ENCODE data around the gene MYRF.
A peak's percentile ranks its signal among the peaks of the same experiment; 100 is the strongest.

The MYRF gene

GRCh38 chr11:61764606-61765260, 12.3 kb downstream of the MYRF start:
- DNase-seq (ENCODE audit: insufficient read length) (no peak), FAIRE-seq (no peak)
- no peak for TF ChIP-seq POLR2AphosphoS5 (IDR thresholded peaks at IDR 0.05; ENCODE audit: low read depth, low read length)
- no peak for TF ChIP-seq TAF1 (IDR thresholded peaks at IDR 0.05; ENCODE audit: borderline replicate concordance, low read depth, low read length)
- no peak for TF ChIP-seq POLR2A (IDR thresholded peaks at IDR 0.05; ENCODE audit: low read depth, low read length)

GRCh38 chr11:61765550-61766253, 13.3 kb downstream of the MYRF start:
- no peak for DNase-seq (ENCODE audit: insufficient read length)
- FAIRE-seq = no peak
- TF ChIP-seq TAF1 (IDR thresholded peaks at IDR 0.05; ENCODE audit: borderline replicate concordance, low read depth, low read length) (no peak), POLR2A (IDR thresholded peaks at IDR 0.05; ENCODE audit: low read depth, low read length) (no peak), POLR2AphosphoS5 (IDR thresholded peaks at IDR 0.05; ENCODE audit: low read depth, low read length) (no peak)

- no peak for DNase-seq (ENCODE audit: insufficient read length)
- no peak for FAIRE-seq
These were observed 14.0 kb downstream of the MYRF start for GRCh38 chr11:61766353-61766841.

GRCh38 chr11:61768376-61769076, 16.1 kb downstream of the MYRF start:
- DNase-seq (ENCODE audit: insufficient read length) (no peak), FAIRE-seq (peak; percentile 53)
- TF ChIP-seq POLR2A (IDR thresholded peaks at IDR 0.05; ENCODE audit: low read depth, low read length) (no peak), TAF1 (IDR thresholded peaks at IDR 0.05; ENCODE audit: borderline replicate concordance, low read depth, low read length) (no peak), POLR2AphosphoS5 (IDR thresholded peaks at IDR 0.05; ENCODE audit: low read depth, low read length) (no peak)

More at GRCh38 chr11:61766353-61766841, 14.0 kb downstream of the MYRF start:
- TF ChIP-seq POLR2A (IDR thresholded peaks at IDR 0.05; ENCODE audit: low read depth, low read length) = no peak
- TF ChIP-seq POLR2AphosphoS5 (IDR thresholded peaks at IDR 0.05; ENCODE audit: low read depth, low read length) = no peak
- no peak for TF ChIP-seq TAF1 (IDR thresholded peaks at IDR 0.05; ENCODE audit: borderline replicate concordance, low read depth, low read length)

GRCh38 chr11:61769169-61769920, 16.9 kb downstream of the MYRF start:
- DNase-seq (ENCODE audit: insufficient read length) (no peak), FAIRE-seq (no peak)
- TF ChIP-seq POLR2AphosphoS5 (IDR thresholded peaks at IDR 0.05; ENCODE audit: low read depth, low read length) (no peak), POLR2A (IDR thresholded peaks at IDR 0.05; ENCODE audit: low read depth, low read length) (no peak), TAF1 (IDR thresholded peaks at IDR 0.05; ENCODE audit: borderline replicate concordance, low read depth, low read length) (no peak)

GRCh38 chr11:61769946-61770683, 17.7 kb downstream of the MYRF start:
- FAIRE-seq (no peak), DNase-seq (ENCODE audit: insufficient read length) (no peak)
- TF ChIP-seq POLR2A (IDR thresholded peaks at IDR 0.05; ENCODE audit: low read depth, low read length) = no peak
- no peak for TF ChIP-seq TAF1 (IDR thresholded peaks at IDR 0.05; ENCODE audit: borderline replicate concordance, low read depth, low read length)
- TF ChIP-seq POLR2AphosphoS5 (IDR thresholded peaks at IDR 0.05; ENCODE audit: low read depth, low read length) = no peak

GRCh38 chr11:61771195-61771894, 18.9 kb downstream of the MYRF start:
- no peak for TF ChIP-seq TAF1 (IDR thresholded peaks at IDR 0.05; ENCODE audit: borderline replicate concordance, low read depth, low read length)
- TF ChIP-seq POLR2AphosphoS5 (IDR thresholded peaks at IDR 0.05; ENCODE audit: low read depth, low read length) = no peak
- TF ChIP-seq POLR2A (IDR thresholded peaks at IDR 0.05; ENCODE audit: low read depth, low read length) = no peak
- no peak for DNase-seq (ENCODE audit: insufficient read length)
- no peak for FAIRE-seq

- no peak for FAIRE-seq
- no peak for DNase-seq (ENCODE audit: insufficient read length)
- no peak for TF ChIP-seq TAF1 (IDR thresholded peaks at IDR 0.05; ENCODE audit: borderline replicate concordance, low read depth, low read length)
- no peak for TF ChIP-seq POLR2AphosphoS5 (IDR thresholded peaks at IDR 0.05; ENCODE audit: low read depth, low read length)
- no peak for TF ChIP-seq POLR2A (IDR thresholded peaks at IDR 0.05; ENCODE audit: low read depth, low read length)
These were observed 19.6 kb downstream of the MYRF start for GRCh38 chr11:61771985-61772455.

- FAIRE-seq (no peak), DNase-seq (ENCODE audit: insufficient read length) (no peak)
- TF ChIP-seq POLR2A (IDR thresholded peaks at IDR 0.05; ENCODE audit: low read depth, low read length) = no peak
- TF ChIP-seq POLR2AphosphoS5 (IDR thresholded peaks at IDR 0.05; ENCODE audit: low read depth, low read length) = no peak
These were observed 20.9 kb downstream of the MYRF start for GRCh38 chr11:61773356-61773755.

GRCh38 chr11:61773809-61774208, 21.4 kb downstream of the MYRF start:
- FAIRE-seq = no peak
- TF ChIP-seq TAF1 (IDR thresholded peaks at IDR 0.05; ENCODE audit: borderline replicate concordance, low read depth, low read length) (no peak), POLR2AphosphoS5 (IDR thresholded peaks at IDR 0.05; ENCODE audit: low read depth, low read length) (no peak), POLR2A (IDR thresholded peaks at IDR 0.05; ENCODE audit: low read depth, low read length) (no peak)
- no peak for DNase-seq (ENCODE audit: insufficient read length)
